ENCODE results near the gene NTPCR.
"Not testable (repeated sequence)": the region's sequence is repeated elsewhere in the genome, so short reads cannot be mapped to it uniquely, and the experiment has no call there.

The NTPCR gene

GRCh38 chr1:232950197-232951176 lies at the start of gene NTPCR:
Gene NTPCR, plus strand, starts transcription at chr1:232950611. Its CDS starts 100 bp downstream, at chr1:232950711.
- DNase-seq (ENCODE audit: low read depth in 2 of 2), result peak; percentile 77 to 78

- no peak for DNase-seq (ENCODE audit: low read depth in 2 of 2)
These were observed 49.6 kb upstream of the NTPCR start for GRCh38 chr1:232900818-232901217.

GRCh38 chr1:232901255-232901654 lies 49.2 kb upstream of the NTPCR start:
- DNase-seq (ENCODE audit: low read depth in 2 of 2), result no peak

GRCh38 chr1:232902774-232903350 lies 47.5 kb upstream of the NTPCR start:
- no peak for DNase-seq (ENCODE audit: low read depth in 2 of 2)

- no peak for DNase-seq (ENCODE audit: low read depth in 2 of 2)
These were observed 46.3 kb upstream of the NTPCR start for GRCh38 chr1:232904131-232904530.

- no peak for DNase-seq (ENCODE audit: low read depth in 2 of 2)
These were observed 45.8 kb upstream of the NTPCR start for GRCh38 chr1:232904566-232904965.

GRCh38 chr1:232905331-232906034 lies 44.9 kb upstream of the NTPCR start:
- DNase-seq (ENCODE audit: low read depth in 2 of 2), result no peak

- no peak for DNase-seq (ENCODE audit: low read depth in 2 of 2)
These were observed 44.0 kb upstream of the NTPCR start for GRCh38 chr1:232906441-232906840.

GRCh38 chr1:232908831-232909230 lies 41.6 kb upstream of the NTPCR start:
- DNase-seq (ENCODE audit: low read depth in 2 of 2), result no peak

GRCh38 chr1:232909752-232910151 lies 40.7 kb upstream of the NTPCR start:
- no peak for DNase-seq (ENCODE audit: low read depth in 2 of 2)

GRCh38 chr1:232911027-232911599 lies 39.3 kb upstream of the NTPCR start:
- no peak for DNase-seq (ENCODE audit: low read depth in 2 of 2)

- DNase-seq (ENCODE audit: low read depth in 2 of 2), result no peak
These were observed 37.4 kb upstream of the NTPCR start for GRCh38 chr1:232912845-232913580.

- DNase-seq (ENCODE audit: low read depth in 2 of 2), result not testable (repeated sequence)
These were observed 36.1 kb upstream of the NTPCR start for GRCh38 chr1:232914271-232914670.

- no peak for DNase-seq (ENCODE audit: low read depth in 2 of 2)
These were observed 35.2 kb upstream of the NTPCR start for GRCh38 chr1:232915212-232915611.

- DNase-seq (ENCODE audit: low read depth in 2 of 2), result no peak
These were observed 33.4 kb upstream of the NTPCR start for GRCh38 chr1:232917053-232917452.

GRCh38 chr1:232921381-232921780 lies 29.0 kb upstream of the NTPCR start:
- DNase-seq (ENCODE audit: low read depth in 2 of 2), result peak in 1 of 2 experiments; percentile 29

GRCh38 chr1:232922485-232922884 lies 27.9 kb upstream of the NTPCR start:
- peak; percentile 50 to 51 for DNase-seq (ENCODE audit: low read depth in 2 of 2)

- DNase-seq (ENCODE audit: low read depth in 2 of 2), result no peak
These were observed 26.5 kb upstream of the NTPCR start for GRCh38 chr1:232923739-232924386.

- no peak for DNase-seq (ENCODE audit: low read depth in 2 of 2)
These were observed 25.5 kb upstream of the NTPCR start for GRCh38 chr1:232924874-232925273.

- no peak for DNase-seq (ENCODE audit: low read depth in 2 of 2)
These were observed 24.8 kb upstream of the NTPCR start for GRCh38 chr1:232925421-232926220.
